HUES6 (cell line): ENCODE data around the gene FAM204A.

Source experiments
- H3K27ac ChIP-seq: 2 replicates; pipeline ENCODE4 v1.7.0; 2013; ENCODE audit warnings: low read depth, mild to moderate bottlenecking, low read length, inconsistent platforms
- H3K27me3 ChIP-seq: 2 replicates; pipeline ENCODE4 v1.6.1; 2013; ENCODE audit warnings: low read length; ENCODE audit not compliant: control insufficient read depth, insufficient read depth
- H3K36me3 ChIP-seq: 2 replicates; pipeline ENCODE4 v1.6.1; 2013; ENCODE audit warnings: low read length; ENCODE audit not compliant: control insufficient read depth, insufficient read depth
- H3K4me1 ChIP-seq: 2 replicates; pipeline ENCODE4 v1.6.1; 2013; ENCODE audit warnings: low read length; ENCODE audit not compliant: control insufficient read depth, insufficient read depth
- H3K4me3 ChIP-seq: 2 replicates; pipeline ENCODE4 v1.5.1; 2013; ENCODE audit warnings: low read depth, low read length
- H3K9ac ChIP-seq: one replicate; pipeline ENCODE4 v1.6.1; 2013; ENCODE audit warnings: mild to moderate bottlenecking, low read length
- H3K9me3 ChIP-seq: 2 replicates; pipeline ENCODE4 v1.6.1; 2013; ENCODE audit warnings: low read depth, low read length; ENCODE audit not compliant: control insufficient read depth, insufficient read depth

FAM204A gene

DNA sequence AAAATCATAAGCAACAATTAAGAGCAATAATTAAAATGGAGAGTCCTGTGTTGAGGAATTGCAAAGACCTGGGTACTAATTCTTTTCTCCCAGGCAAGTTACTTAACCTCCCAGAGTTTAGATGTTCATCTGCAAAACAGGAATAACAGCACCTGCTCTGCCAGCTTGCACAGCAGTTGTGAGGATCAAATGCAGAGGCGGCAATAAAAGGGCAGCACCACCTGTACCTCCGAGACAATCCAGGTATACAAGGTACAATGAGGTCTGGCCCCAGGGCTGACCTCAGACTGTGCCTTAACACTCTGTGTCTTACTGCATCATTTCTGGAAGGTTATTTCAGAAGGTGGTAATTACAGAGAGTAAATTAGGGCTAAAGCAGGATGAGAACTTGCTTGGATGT is 14.5 kb upstream of the FAM204A start:
- H3K9me3 ChIP-seq = no peaks in the 10 kb centered on the region
- H3K27ac ChIP-seq = no peak overlapping the region
- no peaks in the 10 kb centered on the region for H3K27me3 ChIP-seq
- no peak overlapping the region for H3K9ac ChIP-seq
- no peaks in the 10 kb centered on the region for H3K36me3 ChIP-seq
- H3K4me3 ChIP-seq = no peak overlapping the region
- no peaks in the 10 kb centered on the region for H3K4me1 ChIP-seq

DNA sequence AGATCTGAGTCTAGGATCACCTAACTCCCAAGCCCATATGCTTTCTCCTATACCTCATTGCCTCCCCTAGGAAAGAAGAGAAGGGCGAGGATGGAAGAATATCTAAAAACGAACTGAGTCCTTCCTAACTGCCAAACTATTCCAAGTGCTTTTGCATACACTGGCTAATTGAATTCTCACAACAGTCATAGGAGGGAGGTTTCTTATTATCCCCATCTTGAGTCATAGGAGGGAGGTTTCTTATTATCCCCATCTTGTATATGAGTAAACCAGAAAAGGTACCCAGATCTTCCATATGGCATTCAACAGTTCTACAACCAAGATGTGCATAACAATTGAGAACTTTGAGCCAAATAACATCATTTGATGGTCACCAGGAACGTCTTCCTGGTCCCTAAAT is 13.1 kb upstream of the FAM204A start:
- Histone ChIP-seq H3K36me3 (no peaks in the 10 kb centered on the region), H3K4me1 (no peaks in the 10 kb centered on the region), H3K4me3 (no peak overlapping the region), H3K9ac (no peak overlapping the region), H3K27ac (no peak overlapping the region), H3K27me3 (no peaks in the 10 kb centered on the region), H3K9me3 (no peaks in the 10 kb centered on the region)

DNA sequence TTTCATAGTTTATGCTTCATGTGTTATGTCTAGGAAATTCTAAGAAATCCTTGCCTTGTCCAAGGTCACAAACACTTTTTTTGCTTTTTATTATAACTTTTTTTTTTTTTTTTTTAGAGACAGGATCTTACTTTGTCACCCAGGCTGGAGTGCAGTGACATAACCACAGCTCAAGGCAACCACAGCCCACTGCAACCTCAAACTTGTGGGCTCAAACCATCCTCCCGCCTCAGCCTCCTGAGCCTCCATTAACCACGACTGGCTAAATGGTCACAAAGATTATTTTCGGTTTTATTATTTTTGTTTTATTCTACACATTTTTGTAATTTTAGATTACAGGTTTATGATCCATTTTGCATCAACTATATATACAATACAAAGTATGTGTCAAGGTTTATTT is 7.1 kb upstream of the FAM204A start:
- Histone ChIP-seq H3K27me3 (no peaks in the 10 kb centered on the region), H3K27ac (no peak overlapping the region), H3K36me3 (no peaks in the 10 kb centered on the region), H3K4me3 (no peak overlapping the region), H3K9ac (no peak overlapping the region), H3K9me3 (no peaks in the 10 kb centered on the region), H3K4me1 (no peaks in the 10 kb centered on the region)

GRCh38 chr10:118343549-118343948 is 1.4 kb upstream of the FAM204A start:
- Histone ChIP-seq H3K27ac (no peak overlapping the region), H3K27me3 (no peaks in the 10 kb centered on the region), H3K36me3 (no peaks in the 10 kb centered on the region)

GRCh38 chr10:118343115-118343514 is 991 bp upstream of the FAM204A start:
- no peak overlapping the region for H3K27ac ChIP-seq
- no peak overlapping the region for H3K4me3 ChIP-seq
- 0 out of 2 replicates have a peak, but pooled peaks cover 8% of the 10 kb centered on the region for H3K4me1 ChIP-seq
- H3K9me3 ChIP-seq = no peaks in the 10 kb centered on the region
- H3K9ac ChIP-seq = no peak overlapping the region
- H3K27me3 ChIP-seq = no peaks in the 10 kb centered on the region
- no peaks in the 10 kb centered on the region for H3K36me3 ChIP-seq

More at GRCh38 chr10:118343549-118343948, 1.4 kb upstream of the FAM204A start:
- Histone ChIP-seq H3K4me3 (no peak overlapping the region), H3K4me1 (0 out of 2 replicates have a peak, but pooled peaks cover 8% of the 10 kb centered on the region), H3K9ac (no peak overlapping the region), H3K9me3 (no peaks in the 10 kb centered on the region)

- Histone ChIP-seq H3K27ac (no peak overlapping the region), H3K9me3 (no peaks in the 10 kb centered on the region), H3K4me1 (0 out of 2 replicates have a peak, but pooled peaks cover 8% of the 10 kb centered on the region), H3K4me3 (peak overlapping the region; percentile 89), H3K27me3 (no peaks in the 10 kb centered on the region), H3K36me3 (no peaks in the 10 kb centered on the region), H3K9ac (no peak overlapping the region)
Observed at GRCh38 chr10:118342638-118343020, 505 bp upstream of the FAM204A start.

DNA sequence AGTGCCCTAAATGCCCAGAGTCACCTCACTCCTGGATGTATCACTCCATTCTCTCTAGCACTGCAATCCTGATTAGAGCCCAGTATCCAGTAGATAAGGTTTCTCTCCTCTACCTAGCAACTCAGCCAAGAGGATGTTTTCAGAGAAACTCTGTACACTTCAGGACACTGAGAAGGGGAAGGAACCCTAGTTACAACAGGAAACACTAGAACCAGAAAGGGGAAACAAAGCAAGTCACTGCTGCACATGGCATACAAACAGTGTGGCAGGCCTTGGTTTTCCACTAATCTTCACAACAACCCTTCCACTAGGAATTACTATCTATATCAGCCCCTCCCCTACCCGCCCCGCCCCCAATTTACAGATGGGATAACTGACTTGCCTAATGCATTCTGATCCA is 1.6 kb downstream of the FAM204A start:
- H3K4me3 ChIP-seq = peak overlapping the region; percentile 31; the same call in 1 of the 2 replicates
- H3K9ac ChIP-seq = no peak overlapping the region
- no peaks in the 10 kb centered on the region for H3K27me3 ChIP-seq
- no peaks in the 10 kb centered on the region for H3K9me3 ChIP-seq
- H3K36me3 ChIP-seq = peaks cover 8% of the 10 kb centered on the region
- no peak overlapping the region for H3K27ac ChIP-seq
- H3K4me1 ChIP-seq = 0 out of 2 replicates have a peak, but pooled peaks cover 8% of the 10 kb centered on the region

DNA sequence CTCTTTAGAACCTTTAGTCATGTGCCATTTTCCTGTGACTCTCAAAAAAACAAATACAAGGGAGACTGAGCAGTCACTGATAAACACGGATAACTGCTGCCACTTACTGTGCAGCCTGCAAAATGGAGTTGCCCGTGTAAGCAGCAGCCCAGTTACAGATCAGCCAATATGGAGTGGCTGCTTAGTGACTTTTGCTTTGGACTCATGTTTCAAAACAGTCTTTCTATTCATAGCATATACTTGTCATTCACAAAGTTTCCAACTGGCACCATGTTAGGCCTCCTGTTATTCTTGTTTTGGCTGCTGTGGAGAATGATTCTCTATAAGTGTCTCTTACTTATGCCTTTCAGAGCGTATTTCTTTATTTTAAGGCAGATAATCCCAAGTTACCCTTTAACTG is 3.0 kb downstream of the FAM204A start:
- no peak overlapping the region for H3K9ac ChIP-seq
- peaks cover 22% of the 10 kb centered on the region for H3K36me3 ChIP-seq
- H3K27me3 ChIP-seq = no peaks in the 10 kb centered on the region
- H3K27ac ChIP-seq = no peak overlapping the region
- H3K9me3 ChIP-seq = no peaks in the 10 kb centered on the region
- H3K4me3 ChIP-seq = no peak overlapping the region
- H3K4me1 ChIP-seq = 0 out of 2 replicates have a peak, but pooled peaks cover 8% of the 10 kb centered on the region

DNA sequence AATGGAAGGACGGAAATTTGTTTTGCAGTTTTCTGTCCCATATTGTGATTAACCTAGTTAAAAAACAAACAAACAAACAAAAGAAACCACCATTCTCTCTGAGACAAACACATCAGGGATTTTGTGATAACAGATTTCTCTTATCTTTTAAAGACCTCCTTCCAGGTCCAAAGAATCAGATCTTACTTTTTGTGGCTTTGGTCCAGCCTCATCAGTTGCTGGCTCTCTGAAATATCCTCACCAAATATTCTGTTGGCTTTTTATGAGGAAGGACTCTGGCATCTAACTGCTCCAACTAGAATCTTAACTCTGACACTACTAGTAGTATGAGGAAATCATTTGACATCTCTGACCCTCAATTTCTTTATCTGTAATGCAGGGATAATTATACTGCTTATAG is 4.8 kb downstream of the FAM204A start:
- Histone ChIP-seq H3K9ac (no peak overlapping the region), H3K4me1 (0 out of 2 replicates have a peak, but pooled peaks cover 4% of the 10 kb centered on the region), H3K27me3 (no peaks in the 10 kb centered on the region), H3K36me3 (peaks cover 35% of the 10 kb centered on the region), H3K27ac (no peak overlapping the region), H3K4me3 (no peak overlapping the region), H3K9me3 (no peaks in the 10 kb centered on the region)

DNA sequence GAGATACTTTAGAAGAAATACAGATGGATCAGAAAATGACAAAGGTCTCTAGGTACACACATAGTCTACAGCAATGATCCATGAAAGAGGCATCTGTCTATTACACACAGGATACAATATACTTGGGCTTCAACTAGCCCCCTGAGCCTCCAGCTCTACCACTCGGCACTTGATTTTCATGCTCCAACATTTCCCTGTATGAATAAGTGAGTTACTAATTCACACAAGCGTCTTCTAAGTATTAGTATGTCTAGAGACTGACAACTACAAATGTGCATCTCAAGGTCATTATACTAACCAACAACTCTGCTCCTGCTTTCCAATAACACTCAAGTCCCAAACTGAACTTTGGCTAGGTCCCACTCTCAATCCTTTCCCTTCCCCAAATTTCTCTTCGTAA is 8.3 kb downstream of the FAM204A start:
- Histone ChIP-seq H3K36me3 (peaks cover 63% of the 10 kb centered on the region), H3K27me3 (no peaks in the 10 kb centered on the region), H3K9me3 (no peaks in the 10 kb centered on the region), H3K4me3 (no peak overlapping the region), H3K9ac (no peak overlapping the region), H3K4me1 (no peaks in the 10 kb centered on the region), H3K27ac (no peak overlapping the region)

DNA sequence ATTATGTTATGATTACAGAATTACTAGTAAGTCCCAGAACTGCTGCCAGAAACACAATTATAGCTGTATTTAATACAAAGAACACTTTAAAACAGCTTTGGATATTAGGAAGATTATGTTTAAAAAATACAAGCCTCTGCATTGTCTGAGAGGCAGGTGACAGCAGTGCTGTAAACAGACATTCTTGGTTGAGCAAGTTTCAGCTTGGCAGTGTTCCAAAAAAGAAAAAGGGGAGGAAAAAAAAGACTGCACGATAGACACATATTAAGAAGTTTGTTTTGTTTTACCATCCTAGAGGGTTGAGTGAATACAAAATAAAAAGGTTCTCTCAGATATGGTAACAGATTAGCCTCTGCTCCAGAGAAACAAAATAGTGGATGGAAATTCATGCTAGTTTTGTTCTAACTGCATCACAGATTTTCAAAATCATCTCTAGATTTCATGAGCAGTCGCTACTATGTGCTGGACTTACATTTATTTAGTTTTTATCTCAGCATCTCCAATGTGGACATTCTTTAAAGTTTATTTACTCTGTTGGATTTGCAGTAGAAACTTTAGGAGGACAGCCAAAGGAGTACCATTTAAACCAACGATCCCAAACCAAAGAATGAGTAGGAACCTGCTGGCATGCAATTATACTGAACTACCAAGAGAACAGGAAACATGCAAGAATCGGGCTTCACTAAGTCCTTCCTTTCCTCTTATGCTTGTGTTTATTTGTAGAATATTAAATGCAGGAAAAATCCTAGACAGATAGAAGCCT is 9.0 kb downstream of the FAM204A start:
- Histone ChIP-seq H3K9me3 (no peaks in the 10 kb centered on the region), H3K36me3 (peaks cover 68% of the 10 kb centered on the region), H3K27me3 (no peaks in the 10 kb centered on the region), H3K9ac (no peak overlapping the region), H3K4me1 (no peaks in the 10 kb centered on the region), H3K4me3 (no peak overlapping the region), H3K27ac (no peak overlapping the region)
